Liver (tissue), 9 donors: Measurements from ENCODE around the gene SRC. TPM values are rescaled to one million over a fixed set of nuclear protein-coding genes. Genes with fewer than 3 reads are reported as not detected.

Experiments used
- DNase-seq: peaks from one replicate; pipeline ENCODE4 v3.0.0-alpha.2; 2017; ENCODE audit warnings: low spot score
- H3K27ac ChIP-seq, 2 donors: one replicate each; pipeline ENCODE4 v1.7.0; 2013; ENCODE audit warnings: inconsistent platforms in 2 of 2, low read length in 2 of 2, control low read depth in 1 of 2, low read depth in 1 of 2, mild to moderate bottlenecking in 1 of 2
- H3K27me3 ChIP-seq, 4 donors: one replicate each; pipeline versions ENCODE4 v1.6.1 to v1.7.0; 2013; ENCODE audit warnings: low read length in 3 of 4, inconsistent platforms in 1 of 4, mild to moderate bottlenecking in 1 of 4, moderate library complexity in 1 of 4; ENCODE audit not compliant: control insufficient read depth in 4 of 4, insufficient read depth in 4 of 4
- H3K36me3 ChIP-seq, 4 donors: one replicate each; pipeline versions ENCODE4 v1.6.1 to v1.7.0; 2013; ENCODE audit warnings: low read length in 3 of 4, mild to moderate bottlenecking in 3 of 4, low read depth in 1 of 4, moderate library complexity in 1 of 4; ENCODE audit not compliant: control insufficient read depth in 4 of 4, insufficient read depth in 3 of 4
- H3K4me1 ChIP-seq, 4 donors: one replicate each; pipeline versions ENCODE4 v1.6.1 to v1.7.0; 2013; ENCODE audit warnings: low read length in 3 of 4, mild to moderate bottlenecking in 3 of 4, moderate library complexity in 1 of 4; ENCODE audit not compliant: control insufficient read depth in 4 of 4, insufficient read depth in 4 of 4
- H3K4me3 ChIP-seq, 3 donors: one replicate each; pipeline versions ENCODE4 v1.6.1 to v1.7.0; 2013; ENCODE audit warnings: low read length in 3 of 3, control low read depth in 1 of 3, low read depth in 1 of 3, mild to moderate bottlenecking in 1 of 3
- H3K9ac ChIP-seq, 2 donors: one replicate each; pipeline ENCODE4 v1.7.0; 2013; ENCODE audit warnings: low read length in 2 of 2, mild to moderate bottlenecking in 2 of 2, moderate library complexity in 2 of 2, control low read depth in 1 of 2, low read depth in 1 of 2
- H3K9me3 ChIP-seq, 4 donors: one replicate each; pipeline versions ENCODE4 v1.6.1 to v1.7.0; 2013; ENCODE audit warnings: low read length in 3 of 4; ENCODE audit not compliant: control insufficient read depth in 4 of 4
- EGR1 ChIP-seq, 2 donors: IDR thresholded peaks; 2 replicates each; pipeline ENCODE4 v1.6.1; 2016 to 2018; ENCODE audit warnings: antibody characterized with exemption in 2 of 2, low read depth in 2 of 2
- FOXA1 ChIP-seq: IDR thresholded peaks from 2 replicates; pipeline ENCODE4 v1.6.1; 2016; ENCODE audit warnings: antibody characterized with exemption
- GABPA ChIP-seq, 2 donors: IDR thresholded peaks in 1 of 2; conservative IDR thresholded peaks in 1 of 2; 2 replicates each; pipeline ENCODE4 v1.6.1; 2016; ENCODE audit warnings: antibody characterized with exemption in 2 of 2, mild to moderate bottlenecking in 1 of 2, moderate library complexity in 1 of 2
- HNF4A ChIP-seq, 2 donors: conservative IDR thresholded peaks; 2 replicates each; pipeline ENCODE4 v1.6.1; 2016; ENCODE audit warnings: antibody characterized with exemption in 2 of 2, mild to moderate bottlenecking in 2 of 2
- HNF4G ChIP-seq: IDR thresholded peaks from 2 replicates; pipeline ENCODE4 v1.6.1; 2016; ENCODE audit warnings: antibody characterized with exemption
- JUND ChIP-seq, 2 donors: IDR thresholded peaks; 2 replicates each; pipeline ENCODE4 v1.6.1; 2016; ENCODE audit warnings: antibody characterized with exemption in 2 of 2
- NR2F2 ChIP-seq: IDR thresholded peaks from 2 replicates; pipeline ENCODE4 v1.6.1; 2016; ENCODE audit warnings: antibody characterized with exemption
- RAD21 ChIP-seq, 2 donors: IDR thresholded peaks; 2 replicates each; pipeline ENCODE4 v1.6.1; 2016; ENCODE audit warnings: antibody characterized with exemption in 2 of 2, mild to moderate bottlenecking in 2 of 2
- RXRA ChIP-seq, 2 donors: IDR thresholded peaks; 2 replicates each; pipeline ENCODE4 v1.6.1; 2017 to 2018; ENCODE audit warnings: antibody characterized with exemption in 2 of 2, mild to moderate bottlenecking in 1 of 2
- SP1 ChIP-seq: IDR thresholded peaks from 2 replicates; pipeline ENCODE4 v1.6.1; 2018; ENCODE audit warnings: antibody characterized with exemption, mild to moderate bottlenecking
- TAF1 ChIP-seq: conservative IDR thresholded peaks from 2 replicates; pipeline ENCODE4 v1.6.1; 2016; ENCODE audit warnings: antibody characterized with exemption, mild to moderate bottlenecking
- YY1 ChIP-seq: IDR thresholded peaks from 2 replicates; pipeline ENCODE4 v1.6.1; 2016; ENCODE audit warnings: antibody characterized with exemption, mild to moderate bottlenecking
- WGBS: extraction: QIAGEN DNeasy Blood & Tissue Kit; methylation state at CpG from one replicate; pipeline ENCODE4 v1.1.7; 2013; 5-methylcytosine and 5-hydroxymethylcytosine counted together
- polyA plus RNA-seq, 2 donors: library from polyadenylated mRNA; stranded (reverse) in 1 of 2; unstranded in 1 of 2; fragments of 200-250 nt in 1 of 2; fragments of >200 nt in 1 of 2; fragmentation: Nextera tagmentation in 1 of 2; extraction: Ambion mirVana in 1 of 2; gene quantifications; one replicate each; pipeline versions ENCODE4 v1.2.1 to v1.2.3, GENCODE V29; 2013 to 2015
- total RNA-seq, 2 donors: library from RNA; depleted of rRNA; stranded (reverse); fragments of >200 nt; gene quantifications; one replicate each; pipeline ENCODE4 v1.2.3, GENCODE V29; 2014
- TF ChIP-seq, protein P1 (sequence below): IDR thresholded peaks from 2 replicates; pipeline ENCODE4 v1.6.1; 2016; ENCODE audit warnings: antibody characterized with exemption
- TF ChIP-seq, protein P2 (sequence below): IDR thresholded peaks from 2 replicates; pipeline ENCODE4 v1.6.1; 2016; ENCODE audit warnings: antibody characterized with exemption
- TF ChIP-seq, protein P3 (sequence below): fragments of 150-350 bp; IDR thresholded peaks from 2 replicates; pipeline ENCODE4 v1.5.1; 2017; ENCODE audit warnings: improper control_type of control experiment, low read depth, low read length; ENCODE audit not compliant: missing input control
- TF ChIP-seq, protein P4 (sequence below): IDR thresholded peaks from 2 replicates; pipeline ENCODE4 v1.6.1; 2016; ENCODE audit warnings: antibody characterized with exemption
- TF ChIP-seq, protein P5 (sequence below): IDR thresholded peaks from 2 replicates; pipeline ENCODE4 v1.6.1; 2016; ENCODE audit warnings: antibody characterized with exemption, mild to moderate bottlenecking
- donor health status: healthy.
- donor health status: healthy.
- donor health status: healthy.
- donor health status: healthy.
- donor health status: healthy.

The SRC gene
- total and polyA plus RNA-seq, 4 donors = 3.3 to 21.2 (median 5.4) TPM

DNA sequence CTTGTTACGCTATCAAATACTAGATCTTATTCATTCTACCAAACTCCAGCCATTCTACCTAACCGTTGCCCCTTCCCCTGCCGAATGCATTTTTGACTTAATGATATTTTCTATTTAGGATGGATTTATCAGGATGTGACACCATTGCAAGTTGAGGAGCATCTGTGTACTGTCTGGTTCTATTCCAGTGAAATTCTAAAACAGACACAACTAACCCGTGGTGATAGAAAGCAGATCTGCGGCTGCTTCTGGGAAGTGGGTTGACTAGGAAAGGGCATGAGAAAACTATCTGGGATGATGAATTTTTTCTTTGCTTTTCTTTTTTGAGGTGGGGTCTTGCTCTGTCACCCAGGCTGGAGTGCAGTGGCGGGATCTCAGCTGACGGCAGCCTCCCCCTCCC is 20.7 kb upstream of the SRC start (continued):
- TF ChIP-seq, protein P1, sequence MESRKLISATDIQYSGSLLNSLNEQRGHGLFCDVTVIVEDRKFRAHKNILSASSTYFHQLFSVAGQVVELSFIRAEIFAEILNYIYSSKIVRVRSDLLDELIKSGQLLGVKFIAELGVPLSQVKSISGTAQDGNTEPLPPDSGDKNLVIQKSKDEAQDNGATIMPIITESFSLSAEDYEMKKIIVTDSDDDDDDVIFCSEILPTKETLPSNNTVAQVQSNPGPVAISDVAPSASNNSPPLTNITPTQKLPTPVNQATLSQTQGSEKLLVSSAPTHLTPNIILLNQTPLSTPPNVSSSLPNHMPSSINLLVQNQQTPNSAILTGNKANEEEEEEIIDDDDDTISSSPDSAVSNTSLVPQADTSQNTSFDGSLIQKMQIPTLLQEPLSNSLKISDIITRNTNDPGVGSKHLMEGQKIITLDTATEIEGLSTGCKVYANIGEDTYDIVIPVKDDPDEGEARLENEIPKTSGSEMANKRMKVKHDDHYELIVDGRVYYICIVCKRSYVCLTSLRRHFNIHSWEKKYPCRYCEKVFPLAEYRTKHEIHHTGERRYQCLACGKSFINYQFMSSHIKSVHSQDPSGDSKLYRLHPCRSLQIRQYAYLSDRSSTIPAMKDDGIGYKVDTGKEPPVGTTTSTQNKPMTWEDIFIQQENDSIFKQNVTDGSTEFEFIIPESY = no peak
- TF ChIP-seq, protein P2, sequence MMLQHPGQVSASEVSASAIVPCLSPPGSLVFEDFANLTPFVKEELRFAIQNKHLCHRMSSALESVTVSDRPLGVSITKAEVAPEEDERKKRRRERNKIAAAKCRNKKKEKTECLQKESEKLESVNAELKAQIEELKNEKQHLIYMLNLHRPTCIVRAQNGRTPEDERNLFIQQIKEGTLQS = no peak
- TF ChIP-seq YY1 = no peak
- TF ChIP-seq TAF1 = no peak
- no peak for TF ChIP-seq SP1

DNA sequence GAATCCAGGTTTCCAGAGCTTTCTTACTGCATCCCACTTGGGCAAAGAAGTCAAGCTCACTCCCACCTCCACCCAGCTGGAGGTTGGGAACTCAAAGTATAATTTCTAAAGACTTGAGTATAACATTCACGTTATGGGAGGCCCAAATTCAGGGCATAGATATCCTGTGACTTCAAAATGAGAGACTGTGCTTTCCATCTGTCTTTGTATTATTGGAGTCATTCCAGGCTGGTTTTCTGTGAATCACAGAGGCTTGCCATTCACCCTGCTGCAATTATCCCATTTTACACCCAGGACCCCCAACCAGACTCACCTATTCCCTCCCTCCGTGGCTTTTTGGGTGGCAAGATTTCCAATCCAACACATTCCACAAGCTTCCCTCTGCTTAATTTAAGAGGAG is 19.3 kb upstream of the SRC start:
- no peaks in the 10 kb centered on the region for H3K4me1 ChIP-seq
- no peaks in the 10 kb centered on the region for H3K36me3 ChIP-seq
- H3K27me3 ChIP-seq = no peaks in the 10 kb centered on the region
- 74% methylated on average over 2 of the region's 2 CpGs for WGBS
- H3K27ac ChIP-seq = no peak overlapping the region
- no peaks in the 10 kb centered on the region for H3K9me3 ChIP-seq
- DNase-seq = no peak
- no peak overlapping the region for H3K9ac ChIP-seq
- no peak overlapping the region for H3K4me3 ChIP-seq
- no peak for TF ChIP-seq HNF4G
- TF ChIP-seq, protein P3, sequence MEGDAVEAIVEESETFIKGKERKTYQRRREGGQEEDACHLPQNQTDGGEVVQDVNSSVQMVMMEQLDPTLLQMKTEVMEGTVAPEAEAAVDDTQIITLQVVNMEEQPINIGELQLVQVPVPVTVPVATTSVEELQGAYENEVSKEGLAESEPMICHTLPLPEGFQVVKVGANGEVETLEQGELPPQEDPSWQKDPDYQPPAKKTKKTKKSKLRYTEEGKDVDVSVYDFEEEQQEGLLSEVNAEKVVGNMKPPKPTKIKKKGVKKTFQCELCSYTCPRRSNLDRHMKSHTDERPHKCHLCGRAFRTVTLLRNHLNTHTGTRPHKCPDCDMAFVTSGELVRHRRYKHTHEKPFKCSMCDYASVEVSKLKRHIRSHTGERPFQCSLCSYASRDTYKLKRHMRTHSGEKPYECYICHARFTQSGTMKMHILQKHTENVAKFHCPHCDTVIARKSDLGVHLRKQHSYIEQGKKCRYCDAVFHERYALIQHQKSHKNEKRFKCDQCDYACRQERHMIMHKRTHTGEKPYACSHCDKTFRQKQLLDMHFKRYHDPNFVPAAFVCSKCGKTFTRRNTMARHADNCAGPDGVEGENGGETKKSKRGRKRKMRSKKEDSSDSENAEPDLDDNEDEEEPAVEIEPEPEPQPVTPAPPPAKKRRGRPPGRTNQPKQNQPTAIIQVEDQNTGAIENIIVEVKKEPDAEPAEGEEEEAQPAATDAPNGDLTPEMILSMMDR = no peak
- no peak for TF ChIP-seq RAD21 (IDR thresholded peaks at IDR 0.05)
- TF ChIP-seq, protein P1 = no peak
- no peak for TF ChIP-seq YY1
- TF ChIP-seq SP1 = no peak
- no peak for TF ChIP-seq GABPA (IDR thresholded peaks at IDR 0.05 in 1 of 2, conservative IDR thresholded peaks at IDR 0.05 in 1 of 2)
- TF ChIP-seq FOXA1 = no peak
- TF ChIP-seq JUND (IDR thresholded peaks at IDR 0.05) = no peak
- TF ChIP-seq EGR1 (IDR thresholded peaks at IDR 0.05; ENCODE audit: low read depth in 2 of 2) = no peak
- TF ChIP-seq TAF1 = no peak
- no peak for TF ChIP-seq RXRA (IDR thresholded peaks at IDR 0.05)
- TF ChIP-seq HNF4A (conservative IDR thresholded peaks at IDR 0.05) = no peak
- TF ChIP-seq, protein P4, sequence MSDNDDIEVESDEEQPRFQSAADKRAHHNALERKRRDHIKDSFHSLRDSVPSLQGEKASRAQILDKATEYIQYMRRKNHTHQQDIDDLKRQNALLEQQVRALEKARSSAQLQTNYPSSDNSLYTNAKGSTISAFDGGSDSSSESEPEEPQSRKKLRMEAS = no peak

DNA sequence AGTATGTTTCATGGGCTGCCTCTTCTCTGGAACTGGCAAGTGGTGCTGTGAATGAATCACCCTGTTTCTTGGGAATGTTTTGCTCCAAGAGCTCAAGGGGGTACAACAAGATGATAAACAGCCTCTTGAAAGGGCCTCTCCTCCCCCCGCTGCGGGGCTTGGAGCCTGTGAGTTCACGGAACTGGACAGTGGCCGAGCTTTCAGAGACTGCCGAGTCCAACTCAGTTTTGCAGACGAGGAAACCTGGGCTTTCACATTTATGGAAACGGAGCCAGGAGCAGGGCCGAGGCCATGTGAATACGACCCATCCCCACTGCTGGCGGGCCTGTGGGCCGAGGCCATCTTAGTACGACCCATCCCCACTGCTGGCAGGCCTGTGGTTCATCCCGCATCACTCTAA is 18.2 kb upstream of the SRC start:
- DNase-seq = no peak
- Histone ChIP-seq H3K27me3 (no peaks in the 10 kb centered on the region), H3K36me3 (no peaks in the 10 kb centered on the region), H3K4me3 (no peak overlapping the region), H3K27ac (no peak overlapping the region), H3K4me1 (no peaks in the 10 kb centered on the region), H3K9me3 (no peaks in the 10 kb centered on the region), H3K9ac (no peak overlapping the region)
- WGBS = 89% methylated on average over 13 of the region's 13 CpGs
- TF ChIP-seq, protein P5, sequence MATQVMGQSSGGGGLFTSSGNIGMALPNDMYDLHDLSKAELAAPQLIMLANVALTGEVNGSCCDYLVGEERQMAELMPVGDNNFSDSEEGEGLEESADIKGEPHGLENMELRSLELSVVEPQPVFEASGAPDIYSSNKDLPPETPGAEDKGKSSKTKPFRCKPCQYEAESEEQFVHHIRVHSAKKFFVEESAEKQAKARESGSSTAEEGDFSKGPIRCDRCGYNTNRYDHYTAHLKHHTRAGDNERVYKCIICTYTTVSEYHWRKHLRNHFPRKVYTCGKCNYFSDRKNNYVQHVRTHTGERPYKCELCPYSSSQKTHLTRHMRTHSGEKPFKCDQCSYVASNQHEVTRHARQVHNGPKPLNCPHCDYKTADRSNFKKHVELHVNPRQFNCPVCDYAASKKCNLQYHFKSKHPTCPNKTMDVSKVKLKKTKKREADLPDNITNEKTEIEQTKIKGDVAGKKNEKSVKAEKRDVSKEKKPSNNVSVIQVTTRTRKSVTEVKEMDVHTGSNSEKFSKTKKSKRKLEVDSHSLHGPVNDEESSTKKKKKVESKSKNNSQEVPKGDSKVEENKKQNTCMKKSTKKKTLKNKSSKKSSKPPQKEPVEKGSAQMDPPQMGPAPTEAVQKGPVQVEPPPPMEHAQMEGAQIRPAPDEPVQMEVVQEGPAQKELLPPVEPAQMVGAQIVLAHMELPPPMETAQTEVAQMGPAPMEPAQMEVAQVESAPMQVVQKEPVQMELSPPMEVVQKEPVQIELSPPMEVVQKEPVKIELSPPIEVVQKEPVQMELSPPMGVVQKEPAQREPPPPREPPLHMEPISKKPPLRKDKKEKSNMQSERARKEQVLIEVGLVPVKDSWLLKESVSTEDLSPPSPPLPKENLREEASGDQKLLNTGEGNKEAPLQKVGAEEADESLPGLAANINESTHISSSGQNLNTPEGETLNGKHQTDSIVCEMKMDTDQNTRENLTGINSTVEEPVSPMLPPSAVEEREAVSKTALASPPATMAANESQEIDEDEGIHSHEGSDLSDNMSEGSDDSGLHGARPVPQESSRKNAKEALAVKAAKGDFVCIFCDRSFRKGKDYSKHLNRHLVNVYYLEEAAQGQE = no peak
- TF ChIP-seq NR2F2 = peak; percentile 24
